NB4 (cell line): ENCODE data around the gene ACACA.

Source experiments
- CTCF ChIP-seq: IDR thresholded peaks from one replicate; pipeline ENCODE4 v1.5.1; 2012; ENCODE audit warnings: low read depth, low read length
- MYC ChIP-seq: IDR thresholded peaks from 2 replicates; pipeline ENCODE4 v1.6.1; 2011; ENCODE audit warnings: low read depth, low read length
- POLR2A ChIP-seq: IDR thresholded peaks from 2 replicates; pipeline ENCODE4 v1.6.1; 2011; ENCODE audit warnings: mild to moderate bottlenecking; ENCODE audit not compliant: insufficient read length; ENCODE audit errors: extremely low read depth

- no peak for TF ChIP-seq POLR2A
- no peak for TF ChIP-seq CTCF
- no peak for TF ChIP-seq MYC
Measured at GRCh38 chr17:37207103-37207502, 199.5 kb downstream of the ACACA start.
